ENCODE measurements around the gene THAP3. TPM values are rescaled to one million over a fixed set of nuclear protein-coding genes. Genes with fewer than 3 reads are reported as not detected.

Gene THAP3
- total RNA-seq, 1 experiment from 2014 or later: 14.6 TPM

GRCh38 chr1:6586404-6586816, 38.3 kb upstream of the THAP3 start:
- Histone ChIP-seq H3F3A (ENCODE audit: insufficient read depth, low read depth) (no peaks in the 10 kb centered on the region; the same call in 1 of the 2 replicates), H3K4me3 (no peak overlapping the region), H3K9me3 (ENCODE audit: insufficient read depth, low read depth) (no peaks in the 10 kb centered on the region), H4K20me1 (ENCODE audit: insufficient read depth) (no peaks in the 10 kb centered on the region), H3K27me3 (ENCODE audit: insufficient read depth, low read depth) (no peaks in the 10 kb centered on the region), H3K79me2 (ENCODE audit: low read depth) (no peaks in the 10 kb centered on the region), H3K9me2 (ENCODE audit: insufficient read depth) (no peaks in the 10 kb centered on the region), H3K4me1 (replicated peaks; ENCODE audit: insufficient read depth) (no peaks in the 10 kb centered on the region), H3K36me3 (ENCODE audit: low read depth) (no peaks in the 10 kb centered on the region), H3K4me2 (no peak overlapping the region), H3K27ac (no peak overlapping the region), H2AFZ (no peak overlapping the region)
- ChIA-PET POLR2A (ENCODE audit: unreplicated experiment) (no interaction called here), CTCF (no interaction called here)
- no peak for DNase-seq
- TF ChIP-seq EZH2 (IDR thresholded peaks at IDR 0.05; ENCODE audit: low read depth) (no peak), CTCF (conservative IDR thresholded peaks at IDR 0.05) (no peak)
- intact Hi-C loops (cut with micrococcal nuclease; ENCODE audit: unreplicated experiment): no loop called here
- no TSS peak for BruUV-seq (replicated peaks)

GRCh38 chr1:6587261-6588005, 37.2 kb upstream of the THAP3 start:
- no peaks in the 10 kb centered on the region for H3K36me3 ChIP-seq (ENCODE audit: low read depth)
- no peaks in the 10 kb centered on the region; the same call in 1 of the 2 replicates for H3F3A ChIP-seq (ENCODE audit: insufficient read depth, low read depth)
- ChIA-PET CTCF (no interaction called here), POLR2A (ENCODE audit: unreplicated experiment) (no interaction called here)
- H3K9me2 ChIP-seq (ENCODE audit: insufficient read depth): no peaks in the 10 kb centered on the region
- intact Hi-C loops (cut with micrococcal nuclease; ENCODE audit: unreplicated experiment): no loop called here
- H3K9me3 ChIP-seq (ENCODE audit: insufficient read depth, low read depth): no peaks in the 10 kb centered on the region
- no peak for DNase-seq
- no peak overlapping the region for H3K4me2 ChIP-seq
- H3K4me3 ChIP-seq: no peak overlapping the region
- BruUV-seq (replicated peaks): no TSS peak
- no peaks in the 10 kb centered on the region for H3K4me1 ChIP-seq (replicated peaks; ENCODE audit: insufficient read depth)
- H3K27ac ChIP-seq: no peak overlapping the region
- H2AFZ ChIP-seq: no peak overlapping the region
- TF ChIP-seq CTCF (conservative IDR thresholded peaks at IDR 0.05) (no peak), EZH2 (IDR thresholded peaks at IDR 0.05; ENCODE audit: low read depth) (no peak)
- no peaks in the 10 kb centered on the region for H3K27me3 ChIP-seq (ENCODE audit: insufficient read depth, low read depth)
- no peaks in the 10 kb centered on the region for H3K79me2 ChIP-seq (ENCODE audit: low read depth)
- H4K20me1 ChIP-seq (ENCODE audit: insufficient read depth): no peaks in the 10 kb centered on the region

- CTCF ChIA-PET: interaction anchor here (0.6 kb wide), 1 partner anchor 148 kb away, joined by 8 read pairs; no protein-coding TSS in a partner anchor
- no peak for TF ChIP-seq EZH2 (IDR thresholded peaks at IDR 0.05; ENCODE audit: low read depth)
- no peak for TF ChIP-seq CTCF (conservative IDR thresholded peaks at IDR 0.05)
- no peak for DNase-seq
- Histone ChIP-seq H3K4me1 (replicated peaks; ENCODE audit: insufficient read depth) (no peaks in the 10 kb centered on the region), H3K36me3 (ENCODE audit: low read depth) (no peaks in the 10 kb centered on the region), H3K9me2 (ENCODE audit: insufficient read depth) (no peaks in the 10 kb centered on the region), H3K27ac (no peak overlapping the region), H3K4me2 (no peak overlapping the region), H4K20me1 (ENCODE audit: insufficient read depth) (no peaks in the 10 kb centered on the region), H3F3A (ENCODE audit: insufficient read depth, low read depth) (no peaks in the 10 kb centered on the region; the same call in 1 of the 2 replicates), H2AFZ (no peak overlapping the region), H3K4me3 (no peak overlapping the region), H3K79me2 (ENCODE audit: low read depth) (no peaks in the 10 kb centered on the region), H3K9me3 (ENCODE audit: insufficient read depth, low read depth) (no peaks in the 10 kb centered on the region), H3K27me3 (ENCODE audit: insufficient read depth, low read depth) (no peaks in the 10 kb centered on the region)
- no TSS peak for BruUV-seq (replicated peaks)
- intact Hi-C loops (cut with micrococcal nuclease; ENCODE audit: unreplicated experiment): no loop called here
- POLR2A ChIA-PET (ENCODE audit: unreplicated experiment): no interaction called here
These were observed 36.4 kb upstream of the THAP3 start for GRCh38 chr1:6588128-6588892.

All from PC-9 (cell line).